Astrocyte (in vitro differentiated cells and primary cell): ENCODE measurements around the gene AGBL4. TPM values are rescaled to one million over a fixed set of nuclear protein-coding genes. Genes with fewer than 3 reads are reported as not detected.

ENCODE experiments used
- DNase-seq: peaks from one replicate; pipeline ENCODE4 v3.0.0-alpha.2; 2010; ENCODE audit warnings: low read depth
- FAIRE-seq: peaks from 2 replicates; lab custom pipeline; 2011; peaks lifted over from hg19 to GRCh38; lab: Jason Lieb, UNC
- H2AFZ ChIP-seq: 2 replicates; pipeline ENCODE4 v1.6.0; 2012; ENCODE audit warnings: low read depth, low read length, inconsistent platforms
- H3K27ac ChIP-seq: 2 replicates; pipeline ENCODE4 v1.5.1; 2011; ENCODE audit warnings: low read depth, low read length, inconsistent platforms
- H3K27me3 ChIP-seq: 2 replicates; pipeline ENCODE4 v1.6.0; 2011; ENCODE audit warnings: low read length, inconsistent platforms; ENCODE audit not compliant: insufficient read depth
- H3K36me3 ChIP-seq: 2 replicates; pipeline ENCODE4 v1.5.1; 2011; ENCODE audit warnings: low read length, inconsistent platforms; ENCODE audit not compliant: insufficient read depth
- H3K4me1 ChIP-seq: 2 replicates; pipeline ENCODE4 v1.5.1; 2011; ENCODE audit warnings: low read length, inconsistent platforms; ENCODE audit not compliant: insufficient read depth
- H3K4me2 ChIP-seq: 2 replicates; pipeline ENCODE4 v1.6.0; 2012; ENCODE audit warnings: low read length, inconsistent platforms
- H3K4me3 ChIP-seq: 2 replicates; pipeline ENCODE4 v1.5.1; 2011; ENCODE audit warnings: low read depth, mild to moderate bottlenecking, low read length, inconsistent platforms; ENCODE audit not compliant: insufficient read depth
- H3K79me2 ChIP-seq: 2 replicates; pipeline ENCODE4 v1.6.0; 2012; ENCODE audit warnings: mild to moderate bottlenecking, low read length, inconsistent platforms; ENCODE audit not compliant: insufficient read depth
- H3K9ac ChIP-seq: 2 replicates; pipeline ENCODE4 v1.6.0; 2012; ENCODE audit warnings: mild to moderate bottlenecking, low read length, inconsistent platforms
- H3K9me3 ChIP-seq: 2 replicates; pipeline ENCODE4 v1.5.1; 2012; ENCODE audit warnings: low read depth, mild to moderate bottlenecking, low read length, inconsistent platforms; ENCODE audit not compliant: insufficient read depth
- H4K20me1 ChIP-seq: 2 replicates; pipeline ENCODE4 v1.6.0; 2012; ENCODE audit warnings: low read length, inconsistent platforms; ENCODE audit not compliant: insufficient read depth
- H3K27ac Mint-ChIP-seq: one replicate; pipeline ENCODE4 v1.8.0; 2021; ENCODE audit warnings: mild to moderate bottlenecking, mixed read lengths; ENCODE audit not compliant: unreplicated experiment
- H3K27me3 Mint-ChIP-seq: one replicate; pipeline ENCODE4 v1.8.0; 2021; ENCODE audit warnings: low read depth, mixed read lengths; ENCODE audit not compliant: unreplicated experiment
- H3K36me3 Mint-ChIP-seq: one replicate; pipeline ENCODE4 v1.8.0; 2021; ENCODE audit warnings: low read depth, mixed read lengths; ENCODE audit not compliant: unreplicated experiment
- H3K4me1 Mint-ChIP-seq: one replicate; pipeline ENCODE4 v1.8.0; 2021; ENCODE audit warnings: low read depth, mixed read lengths; ENCODE audit not compliant: unreplicated experiment
- H3K4me3 Mint-ChIP-seq: one replicate; pipeline ENCODE4 v1.8.0; 2021; ENCODE audit warnings: mild to moderate bottlenecking, moderate library complexity, mixed read lengths; ENCODE audit not compliant: unreplicated experiment
- H3K9me3 Mint-ChIP-seq: one replicate; pipeline ENCODE4 v1.8.0; 2021; ENCODE audit warnings: mild to moderate bottlenecking, mixed read lengths; ENCODE audit not compliant: unreplicated experiment
- CTCF ChIP-seq: IDR thresholded peaks from 2 replicates; pipeline ENCODE4 v1.5.1; 2011; ENCODE audit warnings: low read depth, mild to moderate bottlenecking, inconsistent platforms, low read length, moderate library complexity; ENCODE audit not compliant: insufficient read depth
- EZH2 ChIP-seq: IDR thresholded peaks from 2 replicates; pipeline ENCODE4 v1.6.1; 2012; ENCODE audit warnings: mild to moderate bottlenecking, low read length, inconsistent platforms; ENCODE audit not compliant: insufficient read depth
- total RNA-seq: library from RNA; stranded (reverse); gene quantifications from 2 replicates; pipeline ENCODE4 v1.2.1, GENCODE V29; 2021

AGBL4 gene
- total RNA-seq, 1 donor from 2014 or later: not detected

DNA sequence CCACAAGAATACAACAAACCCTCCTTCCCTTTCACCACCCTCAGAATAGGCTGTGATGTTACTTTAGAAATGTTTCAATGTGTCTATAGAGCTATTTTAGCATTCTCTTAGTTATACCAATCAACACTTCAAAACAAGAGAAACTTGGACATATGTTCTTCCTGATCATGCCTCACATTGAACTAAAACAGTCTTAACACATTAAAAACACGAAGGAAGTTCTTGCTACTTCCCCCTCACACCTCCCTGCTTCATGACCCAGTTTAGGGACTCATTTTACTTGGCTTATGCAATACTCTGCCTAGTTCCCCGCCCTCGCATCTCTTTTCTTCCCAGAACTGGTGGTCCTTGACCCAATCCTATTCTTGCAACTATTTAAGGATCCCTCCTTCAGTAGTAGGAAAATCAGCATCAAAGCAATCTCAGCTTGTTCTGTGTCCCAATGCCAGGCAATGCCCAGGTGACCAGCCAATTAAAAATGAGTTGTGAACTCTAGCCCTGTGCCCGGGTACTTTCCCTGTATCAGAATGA lies 838.2 kb downstream of the AGBL4 start:
- TF ChIP-seq EZH2: no peak
- TF ChIP-seq CTCF: no peak
- no peak for DNase-seq
- Mint-ChIP-seq H3K4me3 (no peak overlapping the region), H3K4me1 (no peaks in the 10 kb centered on the region), H3K9me3 (peaks cover 12% of the 10 kb centered on the region), H3K36me3 (no peaks in the 10 kb centered on the region), H3K27me3 (no peaks in the 10 kb centered on the region), H3K27ac (no peak overlapping the region)
- Histone ChIP-seq H3K4me3 (no peak overlapping the region), H3K27me3 (no peaks in the 10 kb centered on the region), H3K27ac (no peak overlapping the region), H2AFZ (no peak overlapping the region), H3K9ac (no peak overlapping the region), H3K4me1 (no peaks in the 10 kb centered on the region), H4K20me1 (no peaks in the 10 kb centered on the region), H3K4me2 (no peak overlapping the region), H3K79me2 (no peaks in the 10 kb centered on the region), H3K36me3 (no peaks in the 10 kb centered on the region), H3K9me3 (no peaks in the 10 kb centered on the region)
- FAIRE-seq: no peak

DNA sequence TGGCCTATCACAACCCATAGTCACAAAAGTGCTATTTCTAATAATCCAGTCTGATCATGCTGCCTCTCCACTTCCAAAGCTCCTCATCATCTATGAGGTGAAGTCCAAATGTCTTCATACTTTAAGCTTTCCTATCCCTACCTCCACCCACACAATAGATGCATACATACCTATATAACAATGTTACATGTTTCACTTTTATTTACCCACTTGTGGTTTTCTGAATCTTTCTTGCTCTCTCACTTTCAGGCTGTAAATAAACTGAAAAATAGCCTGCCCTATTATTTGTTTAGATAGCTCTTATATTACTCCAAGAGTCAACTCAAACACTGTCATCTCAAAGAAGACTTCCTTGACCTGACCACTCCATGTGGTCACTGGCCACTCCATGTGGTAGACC lies 840.3 kb downstream of the AGBL4 start:
- no peaks in the 10 kb centered on the region for H4K20me1 ChIP-seq
- H3K9me3 ChIP-seq: no peaks in the 10 kb centered on the region
- no peak overlapping the region for H3K4me3 ChIP-seq
- no peak overlapping the region for H2AFZ ChIP-seq
- H3K27ac ChIP-seq: no peak overlapping the region
- H3K27me3 ChIP-seq: no peaks in the 10 kb centered on the region
- Mint-ChIP-seq H3K9me3 (peaks cover 12% of the 10 kb centered on the region), H3K36me3 (no peaks in the 10 kb centered on the region), H3K27ac (no peak overlapping the region), H3K27me3 (no peaks in the 10 kb centered on the region), H3K4me3 (no peak overlapping the region), H3K4me1 (no peaks in the 10 kb centered on the region)
- FAIRE-seq (no peak), DNase-seq (no peak)
- no peaks in the 10 kb centered on the region for H3K4me1 ChIP-seq
- TF ChIP-seq EZH2: no peak
- no peak for TF ChIP-seq CTCF
- no peak overlapping the region for H3K9ac ChIP-seq
- H3K79me2 ChIP-seq: no peaks in the 10 kb centered on the region
- no peak overlapping the region for H3K4me2 ChIP-seq
- no peaks in the 10 kb centered on the region for H3K36me3 ChIP-seq

DNA sequence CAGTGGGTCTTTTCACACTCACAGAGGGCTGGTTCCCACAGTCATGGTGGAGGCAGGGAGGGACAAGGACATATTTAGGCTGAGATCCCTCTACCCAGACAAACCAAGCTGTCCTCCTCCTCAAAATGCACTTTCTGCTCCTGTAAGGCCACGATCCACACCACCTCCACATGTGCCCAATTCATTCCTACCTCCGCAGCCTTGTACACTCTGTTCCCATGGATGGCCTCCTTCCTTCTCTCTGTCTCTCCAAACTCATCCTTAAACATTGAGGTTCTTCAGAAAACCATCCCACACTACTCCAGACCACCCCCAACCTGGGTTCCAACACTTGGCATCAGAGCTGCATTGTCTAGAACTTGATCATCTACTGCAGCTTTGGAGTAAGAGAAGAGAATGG lies 842.7 kb downstream of the AGBL4 start:
- no peak for FAIRE-seq
- TF ChIP-seq CTCF (no peak), EZH2 (no peak)
- no peaks in the 10 kb centered on the region for H3K36me3 ChIP-seq
- H3K27ac ChIP-seq: no peak overlapping the region
- no peak overlapping the region for H2AFZ ChIP-seq
- no peaks in the 10 kb centered on the region for H3K9me3 ChIP-seq
- H3K4me3 ChIP-seq: no peak overlapping the region
- Mint-ChIP-seq H3K36me3 (no peaks in the 10 kb centered on the region), H3K4me3 (no peak overlapping the region), H3K4me1 (no peaks in the 10 kb centered on the region), H3K9me3 (peaks cover 12% of the 10 kb centered on the region), H3K27me3 (no peaks in the 10 kb centered on the region), H3K27ac (no peak overlapping the region)
- DNase-seq: no peak
- no peak overlapping the region for H3K4me2 ChIP-seq
- H4K20me1 ChIP-seq: no peaks in the 10 kb centered on the region
- H3K79me2 ChIP-seq: no peaks in the 10 kb centered on the region
- no peaks in the 10 kb centered on the region for H3K27me3 ChIP-seq
- H3K9ac ChIP-seq: no peak overlapping the region
- no peaks in the 10 kb centered on the region for H3K4me1 ChIP-seq
